GM12878 (cell line): Measurements from ENCODE around the gene MFSD11. TPM values are rescaled to one million over a fixed set of nuclear protein-coding genes. Genes with fewer than 3 reads are reported as not detected.

Source experiments
- BCL3 ChIP-seq: IDR thresholded peaks from 2 replicates; pipeline ENCODE4 v1.6.1; 2011; ENCODE audit warnings: borderline replicate concordance, low read depth, mild to moderate bottlenecking, moderate library complexity, low read length; ENCODE audit not compliant: insufficient read depth, poor library complexity, severe bottlenecking
- BCLAF1 ChIP-seq: fragments of 450-650 bp; IDR thresholded peaks from 2 replicates; pipeline ENCODE4 v1.6.1; 2017; ENCODE audit warnings: antibody characterized with exemption, mild to moderate bottlenecking, moderate library complexity
- CBX5 ChIP-seq: sonication (generic); IDR thresholded peaks from 2 replicates; pipeline ENCODE4 v1.6.1; 2016; ENCODE audit warnings: low read depth, moderate library complexity, mild to moderate bottlenecking, inconsistent platforms
- E2F4 ChIP-seq: IDR thresholded peaks from 2 replicates; pipeline ENCODE4 v1.6.1; 2012; ENCODE audit warnings: low read depth, low read length, improper control_type of control experiment
- IKZF2 ChIP-seq, 2 experiments: fragments of 450-650 bp; IDR thresholded peaks; 2 replicates each; pipeline ENCODE4 v1.6.1; 2017; ENCODE audit warnings: mild to moderate bottlenecking in 2 of 2, moderate library complexity in 2 of 2
- NBN ChIP-seq: fragments of 450-650 bp; IDR thresholded peaks from 2 replicates; pipeline ENCODE4 v1.6.1; 2016
- PAX5 ChIP-seq: IDR thresholded peaks from 2 replicates; pipeline ENCODE4 v1.6.1; 2011; ENCODE audit warnings: low read depth, low read length, borderline replicate concordance
- SKIL ChIP-seq: fragments of 450-650 bp; IDR thresholded peaks from 2 replicates; pipeline ENCODE4 v1.6.1; 2017; ENCODE audit warnings: mild to moderate bottlenecking, low read depth, inconsistent platforms; ENCODE audit not compliant: poor library complexity, severe bottlenecking
- SP1 ChIP-seq: IDR thresholded peaks from one replicate; pipeline ENCODE4 v1.6.1; 2011; ENCODE audit warnings: low read depth, low read length
- STAT3 ChIP-seq: IDR thresholded peaks from 2 replicates; pipeline ENCODE4 v1.6.1; 2011; ENCODE audit warnings: low read depth, low read length, improper control_type of control experiment
- TAF1 ChIP-seq: IDR thresholded peaks from 2 replicates; pipeline ENCODE4 v1.6.1; 2011; ENCODE audit warnings: mild to moderate bottlenecking, low read depth, low read length, borderline replicate concordance
- TBL1XR1 ChIP-seq: IDR thresholded peaks from 2 replicates; pipeline ENCODE4 v1.6.1; 2012; ENCODE audit warnings: low read depth, low read length, improper control_type of control experiment
- ZBTB11 ChIP-seq: fragments of 450-650 bp; formaldehyde crosslinking; IDR thresholded peaks from 2 replicates; pipeline ENCODE4 v1.5.0; 2022; ENCODE audit warnings: mild to moderate bottlenecking, missing genetic modification characterization
- ZBTB33 ChIP-seq: fragments of 450-650 bp; IDR thresholded peaks from 2 replicates; pipeline ENCODE4 v1.6.1; 2017; ENCODE audit warnings: mild to moderate bottlenecking
- ZNF384 ChIP-seq: IDR thresholded peaks from 2 replicates; pipeline ENCODE4 v1.6.1; 2012; ENCODE audit warnings: low read depth, mild to moderate bottlenecking, low read length, improper control_type of control experiment, borderline replicate concordance
- polyA plus RNA-seq, 11 experiments: library from polyadenylated mRNA; depleted of rRNA in 4 of 11; unstranded in 6 of 11; stranded (reverse) in 5 of 11; fragments of >200 nt; fragmentation: Nextera tagmentation in 4 of 11; fragmentation: Illumina TruSeq in 1 of 11; extraction: Ambion mirVana in 4 of 11; extraction: Trizol in 1 of 11; gene quantifications; 1 replicate in 1 of 11; 2 replicates in 10 of 11; pipeline versions ENCODE4 v1.2.1 to v1.2.3, GENCODE V29; 2011 to 2016; ENCODE audit warnings: inconsistent platforms in 2 of 11, missing spikeins in 2 of 11, low read depth in 1 of 11
- total RNA-seq, 4 experiments: library from RNA; depleted of rRNA in 3 of 4; stranded (reverse); fragments of >200 nt in 3 of 4; fragmentation: Illumina TruSeq in 1 of 4; extraction: Trizol in 1 of 4; gene quantifications; 2 replicates each; pipeline versions ENCODE4 v1.2.1 to v1.2.3, GENCODE V29; 2013 to 2021

MFSD11 gene
- total and polyA plus RNA-seq, 10 of the 15 experiments (the other 5 are each of a cell fraction or from before 2014, with no cell fraction given), result 11.0 to 19.4 (median 15.5) TPM

GRCh38 chr17:76737082-76737675 is 740 bp upstream of the MFSD11 start, which contains the start of gene SRSF2 (continued):
- peak; percentile 98 for TF ChIP-seq TAF1
- TF ChIP-seq SP1, result peak; percentile 83
- no peak for TF ChIP-seq IKZF2 (IDR thresholded peaks at IDR 0.05)
- TF ChIP-seq TBL1XR1, result no peak
- peak; percentile 84 for TF ChIP-seq ZNF384
- TF ChIP-seq ZBTB33, result no peak
- TF ChIP-seq E2F4, result peak; percentile 90
- TF ChIP-seq PAX5, result no peak; the same call in 1 of the 2 replicates
- TF ChIP-seq SKIL, result no peak
- TF ChIP-seq BCLAF1, result no peak
- TF ChIP-seq NBN, result peak; percentile 85
- TF ChIP-seq BCL3, result no peak
- TF ChIP-seq CBX5, result no peak
- peak; percentile 88 for TF ChIP-seq ZBTB11 (CRISPR knock-in tag)
- TF ChIP-seq STAT3, result no peak
